Measurements from ENCODE around the gene BTBD9.
"Not testable (repeated sequence)": the region's sequence is repeated elsewhere in the genome, so short reads cannot be mapped to it uniquely, and the experiment has no call there.

The BTBD9 gene

GRCh38 chr6:38477680-38478260 is 162.0 kb downstream of the BTBD9 start:
- no peak for DNase-seq

GRCh38 chr6:38476888-38477287 is 162.8 kb downstream of the BTBD9 start:
- DNase-seq: no peak

GRCh38 chr6:38476141-38476540 is 163.6 kb downstream of the BTBD9 start:
- no peak for DNase-seq

- DNase-seq: no peak
Observed at GRCh38 chr6:38470548-38470947, 169.2 kb downstream of the BTBD9 start.

GRCh38 chr6:38467566-38467965 is 172.2 kb downstream of the BTBD9 start:
- no peak for DNase-seq

GRCh38 chr6:38460186-38460585 is 179.5 kb downstream of the BTBD9 start:
- no peak for DNase-seq

GRCh38 chr6:38459291-38459690 is 180.4 kb downstream of the BTBD9 start:
- no peak for DNase-seq

GRCh38 chr6:38453861-38454260 is 185.9 kb downstream of the BTBD9 start:
- no peak for DNase-seq

GRCh38 chr6:38452816-38453660 is 186.7 kb downstream of the BTBD9 start:
- no peak for DNase-seq

- DNase-seq: no peak
Observed at GRCh38 chr6:38450717-38451116, 189.0 kb downstream of the BTBD9 start.

GRCh38 chr6:38445925-38446324 is 193.8 kb downstream of the BTBD9 start:
- DNase-seq: no peak

- no peak for DNase-seq
Observed at GRCh38 chr6:38445336-38445735, 194.4 kb downstream of the BTBD9 start.

GRCh38 chr6:38443352-38444144 is 196.2 kb downstream of the BTBD9 start:
- DNase-seq: no peak

- DNase-seq: no peak
Observed at GRCh38 chr6:38438097-38438496, 201.6 kb downstream of the BTBD9 start.

GRCh38 chr6:38436726-38437465 is 202.8 kb downstream of the BTBD9 start:
- no peak for DNase-seq

- DNase-seq: no peak
Observed at GRCh38 chr6:38435330-38435729, 204.4 kb downstream of the BTBD9 start.

GRCh38 chr6:38434051-38434450 is 205.7 kb downstream of the BTBD9 start:
- DNase-seq: no peak

- DNase-seq: no peak
Observed at GRCh38 chr6:38432479-38432878, 207.2 kb downstream of the BTBD9 start.

GRCh38 chr6:38432079-38432478 is 207.7 kb downstream of the BTBD9 start:
- no peak for DNase-seq

- DNase-seq: no peak
Observed at GRCh38 chr6:38429546-38429945, 210.2 kb downstream of the BTBD9 start.

GRCh38 chr6:38427492-38428210 is 212.1 kb downstream of the BTBD9 start:
- no peak for DNase-seq

- DNase-seq: not testable (repeated sequence)
Observed at GRCh38 chr6:38425788-38426488, 213.8 kb downstream of the BTBD9 start.
